Type B pancreatic cell (in vitro differentiated cells): ENCODE results near the gene RAMP1. TPM values are rescaled to one million over a fixed set of nuclear protein-coding genes. Genes with fewer than 3 reads are reported as not detected.

Experiments
- DNase-seq: peaks from one replicate; pipeline ENCODE4 v3.0.0; 2021; ENCODE audit warnings: mixed read lengths; ENCODE audit not compliant: unreplicated experiment; ENCODE audit errors: extremely low spot score
- H3K27ac Mint-ChIP-seq: 2 replicates; pipeline ENCODE4 v1.8.0; 2021; ENCODE audit warnings: mild to moderate bottlenecking, mixed read lengths
- H3K27me3 Mint-ChIP-seq: 2 replicates; pipeline ENCODE4 v1.8.0; 2021; ENCODE audit warnings: mixed read lengths
- H3K36me3 Mint-ChIP-seq: 2 replicates; pipeline ENCODE4 v1.8.0; 2021; ENCODE audit warnings: mixed read lengths
- H3K4me1 Mint-ChIP-seq: one replicate; pipeline ENCODE4 v1.8.0; 2021; ENCODE audit warnings: mixed read lengths; ENCODE audit not compliant: unreplicated experiment
- H3K4me3 Mint-ChIP-seq: 2 replicates; pipeline ENCODE4 v1.8.0; 2021; ENCODE audit warnings: mild to moderate bottlenecking, mixed read lengths
- H3K9me3 Mint-ChIP-seq: 2 replicates; pipeline ENCODE4 v1.8.0; 2021; ENCODE audit warnings: mixed read lengths
- total RNA-seq: library from RNA; stranded (reverse); gene quantifications from 2 replicates; pipeline ENCODE4 v1.2.1, GENCODE V29; 2021; ENCODE audit warnings: low replicate concordance
- TF ChIP-seq, protein P1 (sequence below): fragments of 200-600 bp; sonication (generic); conservative IDR thresholded peaks from 2 replicates; pipeline ENCODE4 v1.5.0; 2021; ENCODE audit warnings: antibody characterized with exemption, mild to moderate bottlenecking

Gene RAMP1
- total RNA-seq, 1 donor from 2014 or later, result 11.3 TPM

DNA sequence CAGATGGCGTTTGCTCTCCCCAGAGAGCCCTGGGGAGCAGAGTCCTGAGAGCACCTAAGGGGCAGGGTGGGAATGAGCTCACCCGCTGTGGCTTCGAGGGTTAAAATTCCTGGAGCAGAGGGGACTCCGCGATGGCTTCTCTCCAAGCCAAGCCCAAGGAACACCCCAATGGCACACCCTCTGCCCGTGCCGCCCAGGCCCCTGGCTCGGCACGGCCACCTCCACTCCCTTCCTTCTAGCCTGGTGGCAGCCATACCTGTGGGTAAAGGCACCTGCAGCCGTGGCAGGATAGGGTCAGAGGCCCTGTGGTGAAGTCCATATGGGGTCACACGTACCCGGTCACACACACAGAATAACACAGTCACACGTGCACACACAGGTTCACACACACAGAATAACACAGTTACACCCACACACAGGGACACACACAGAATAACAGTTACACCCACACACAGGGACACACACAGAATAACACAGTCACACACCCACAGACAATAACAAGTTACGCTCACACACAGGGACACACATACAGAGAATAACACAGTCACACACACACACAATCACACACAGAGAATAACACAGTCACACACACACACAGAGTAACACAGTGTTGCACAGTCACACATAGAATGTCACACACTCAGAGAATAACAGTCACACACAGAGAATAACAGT lies 50.5 kb downstream of the RAMP1 start:
- no peak for DNase-seq
- H3K4me3 Mint-ChIP-seq, result no peak overlapping the region
- H3K27me3 Mint-ChIP-seq, result no peaks in the 10 kb centered on the region
- H3K4me1 Mint-ChIP-seq, result no peaks in the 10 kb centered on the region
- no peak overlapping the region for H3K27ac Mint-ChIP-seq
- TF ChIP-seq, protein P1, sequence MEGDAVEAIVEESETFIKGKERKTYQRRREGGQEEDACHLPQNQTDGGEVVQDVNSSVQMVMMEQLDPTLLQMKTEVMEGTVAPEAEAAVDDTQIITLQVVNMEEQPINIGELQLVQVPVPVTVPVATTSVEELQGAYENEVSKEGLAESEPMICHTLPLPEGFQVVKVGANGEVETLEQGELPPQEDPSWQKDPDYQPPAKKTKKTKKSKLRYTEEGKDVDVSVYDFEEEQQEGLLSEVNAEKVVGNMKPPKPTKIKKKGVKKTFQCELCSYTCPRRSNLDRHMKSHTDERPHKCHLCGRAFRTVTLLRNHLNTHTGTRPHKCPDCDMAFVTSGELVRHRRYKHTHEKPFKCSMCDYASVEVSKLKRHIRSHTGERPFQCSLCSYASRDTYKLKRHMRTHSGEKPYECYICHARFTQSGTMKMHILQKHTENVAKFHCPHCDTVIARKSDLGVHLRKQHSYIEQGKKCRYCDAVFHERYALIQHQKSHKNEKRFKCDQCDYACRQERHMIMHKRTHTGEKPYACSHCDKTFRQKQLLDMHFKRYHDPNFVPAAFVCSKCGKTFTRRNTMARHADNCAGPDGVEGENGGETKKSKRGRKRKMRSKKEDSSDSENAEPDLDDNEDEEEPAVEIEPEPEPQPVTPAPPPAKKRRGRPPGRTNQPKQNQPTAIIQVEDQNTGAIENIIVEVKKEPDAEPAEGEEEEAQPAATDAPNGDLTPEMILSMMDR, result no peak
- H3K9me3 Mint-ChIP-seq, result no peaks in the 10 kb centered on the region
- no peaks in the 10 kb centered on the region for H3K36me3 Mint-ChIP-seq

DNA sequence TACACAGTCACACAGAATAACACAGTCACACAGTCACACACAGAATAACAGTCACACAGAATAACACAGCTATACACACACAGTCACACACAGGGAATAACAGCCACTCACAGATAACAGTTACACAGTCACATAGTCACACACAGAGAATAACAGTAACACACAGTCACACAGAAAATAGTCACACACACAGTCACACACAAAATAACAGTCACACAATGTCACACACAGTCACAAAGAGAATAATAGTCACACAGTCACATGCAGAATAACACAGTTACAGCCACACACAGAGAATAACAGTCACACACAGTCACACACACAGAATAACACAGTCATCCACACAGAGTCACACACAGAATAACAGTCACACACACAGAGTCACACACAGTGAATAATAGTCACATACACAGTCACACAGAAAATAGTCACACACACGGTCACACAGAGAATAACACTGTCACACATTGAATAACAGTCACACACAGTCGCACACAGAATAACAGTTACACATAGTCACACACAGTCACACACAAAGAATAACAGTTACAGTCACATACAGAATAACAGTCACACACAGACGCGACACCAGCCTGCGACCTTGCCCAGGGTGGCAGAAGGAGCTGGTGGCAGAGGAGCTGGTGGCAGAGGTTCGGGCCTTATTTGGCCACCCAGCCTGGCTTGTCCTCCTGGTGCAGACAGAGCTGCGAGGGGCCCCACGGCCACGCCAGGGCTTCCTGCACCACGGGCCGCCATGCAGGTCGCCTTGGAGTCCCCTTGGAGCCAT lies 51.3 kb downstream of the RAMP1 start:
- H3K27ac Mint-ChIP-seq, result no peak overlapping the region

DNA sequence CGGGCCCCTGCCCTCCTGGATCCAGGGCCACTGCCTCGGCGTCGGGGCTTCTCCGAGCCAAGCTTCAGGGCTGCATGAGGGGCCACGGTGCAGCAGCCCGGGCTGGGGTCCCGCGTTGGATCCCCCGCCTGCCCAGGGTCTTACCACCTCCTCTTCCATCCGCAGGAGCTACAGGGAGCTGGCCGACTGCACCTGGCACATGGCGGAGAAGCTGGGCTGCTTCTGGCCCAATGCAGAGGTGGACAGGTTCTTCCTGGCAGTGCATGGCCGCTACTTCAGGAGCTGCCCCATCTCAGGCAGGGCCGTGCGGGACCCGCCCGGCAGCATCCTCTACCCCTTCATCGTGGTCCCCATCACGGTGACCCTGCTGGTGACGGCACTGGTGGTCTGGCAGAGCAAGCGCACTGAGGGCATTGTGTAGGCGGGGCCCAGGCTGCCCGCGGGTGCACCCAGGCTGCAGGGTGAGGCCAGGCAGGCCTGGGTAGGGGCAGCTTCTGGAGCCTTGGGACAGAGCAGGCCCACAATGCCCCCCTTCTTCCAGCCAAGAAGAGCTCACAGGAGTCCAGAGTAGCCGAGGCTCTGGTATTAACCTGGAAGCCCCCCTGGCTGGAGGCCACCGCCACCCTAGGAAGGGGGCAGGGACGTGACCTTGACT lies 52.1 kb downstream of the RAMP1 start:
- H3K27me3 Mint-ChIP-seq, result no peaks in the 10 kb centered on the region
- H3K9me3 Mint-ChIP-seq, result no peaks in the 10 kb centered on the region
- TF ChIP-seq, protein P1, result no peak
- DNase-seq, result no peak
- no peak overlapping the region for H3K4me3 Mint-ChIP-seq
- no peaks in the 10 kb centered on the region for H3K4me1 Mint-ChIP-seq
- no peak overlapping the region for H3K27ac Mint-ChIP-seq
- H3K36me3 Mint-ChIP-seq, result no peaks in the 10 kb centered on the region

More for the DNA sequence above, 51.3 kb downstream of the RAMP1 start:
- TF ChIP-seq, protein P1, result no peak
- H3K4me1 Mint-ChIP-seq, result no peaks in the 10 kb centered on the region
- no peaks in the 10 kb centered on the region for H3K9me3 Mint-ChIP-seq
- no peaks in the 10 kb centered on the region for H3K36me3 Mint-ChIP-seq
- no peaks in the 10 kb centered on the region for H3K27me3 Mint-ChIP-seq
- H3K4me3 Mint-ChIP-seq, result no peak overlapping the region
- DNase-seq, result no peak

DNA sequence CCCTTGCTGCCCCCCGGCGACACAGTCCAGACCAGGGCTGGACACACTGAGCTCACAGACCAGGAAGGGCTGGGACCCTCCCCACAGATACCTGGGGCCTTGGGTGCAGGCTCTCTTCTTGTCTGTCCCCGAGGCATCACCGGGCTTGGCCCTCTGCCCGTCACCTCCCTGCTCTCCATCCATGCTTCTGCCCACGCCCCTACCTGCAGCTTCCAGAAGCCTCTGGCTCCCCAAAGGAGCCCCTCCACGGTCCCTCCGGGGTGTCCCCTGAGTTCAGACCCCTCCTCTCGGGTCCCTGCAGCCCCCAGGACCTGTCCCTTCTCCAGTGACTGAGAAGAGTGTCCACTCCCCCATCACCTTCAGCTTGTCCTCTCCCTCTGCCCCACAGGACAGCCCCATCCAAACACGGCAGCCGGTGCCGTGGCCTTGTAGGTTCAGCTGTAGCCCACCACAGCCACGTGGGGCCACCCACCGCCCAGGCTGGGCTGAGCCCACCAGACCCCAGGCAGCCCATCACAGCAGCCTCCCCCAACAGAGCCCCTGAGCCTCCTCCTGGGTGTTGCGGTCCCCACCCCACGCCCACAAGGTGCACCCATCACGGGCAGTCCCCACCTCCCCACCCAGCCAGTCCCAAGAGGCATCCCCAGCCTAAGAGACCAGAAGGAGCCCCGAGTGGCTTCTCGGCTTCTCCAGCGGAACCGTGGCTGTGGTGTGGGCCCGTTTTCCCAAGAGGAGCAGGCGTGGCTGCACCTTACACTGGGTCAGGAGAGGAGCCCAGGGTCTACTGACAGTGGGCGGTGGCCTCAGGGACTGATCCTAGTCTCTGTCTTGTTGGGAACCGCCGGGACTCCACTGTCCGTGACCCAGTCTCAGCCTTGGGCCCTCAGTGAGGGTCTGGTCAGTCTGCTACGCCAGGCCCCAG lies 53.1 kb downstream of the RAMP1 start:
- H3K27me3 Mint-ChIP-seq, result no peaks in the 10 kb centered on the region
- no peaks in the 10 kb centered on the region for H3K4me1 Mint-ChIP-seq
- no peak for DNase-seq
- H3K9me3 Mint-ChIP-seq, result no peaks in the 10 kb centered on the region
- H3K4me3 Mint-ChIP-seq, result no peak overlapping the region
- H3K27ac Mint-ChIP-seq, result no peak overlapping the region
- TF ChIP-seq, protein P1, result no peak
- H3K36me3 Mint-ChIP-seq, result no peaks in the 10 kb centered on the region

DNA sequence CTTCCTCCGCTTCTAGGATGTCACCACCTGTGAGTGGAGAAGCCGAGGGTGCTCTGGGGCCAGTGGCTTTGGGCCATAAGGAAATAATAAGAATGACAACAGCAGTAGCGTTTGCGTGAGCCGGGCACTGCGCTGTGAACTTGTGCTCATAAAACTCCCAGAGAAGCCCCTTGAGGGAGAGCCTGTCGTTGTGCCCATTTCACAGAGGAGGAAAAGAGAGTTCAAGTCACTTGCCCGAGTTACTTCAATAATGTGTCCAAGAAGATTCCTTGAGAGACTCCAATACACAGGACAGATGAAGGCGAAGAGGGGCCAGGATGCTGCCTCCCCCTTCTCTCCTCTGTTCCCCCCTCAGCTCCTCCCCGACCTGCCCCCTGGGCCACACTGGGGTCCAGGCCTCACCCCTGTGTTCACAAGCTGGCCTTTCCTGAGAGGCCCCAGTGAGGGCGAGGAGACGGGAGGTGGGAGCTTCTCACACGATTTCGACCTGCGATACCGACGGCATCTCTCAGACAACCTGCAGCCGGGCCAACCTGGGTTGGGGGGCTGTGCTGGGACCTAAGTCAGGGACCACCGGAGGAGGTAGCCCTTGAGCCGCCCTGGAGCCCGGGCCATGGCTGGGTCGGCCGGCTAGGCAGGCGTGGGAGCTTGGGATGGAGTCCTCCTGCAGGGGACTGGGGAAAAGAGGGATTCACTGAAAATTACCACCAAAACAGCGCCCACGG lies 53.9 kb downstream of the RAMP1 start:
- Mint-ChIP-seq H3K27me3 (no peaks in the 10 kb centered on the region), H3K4me1 (no peaks in the 10 kb centered on the region), H3K9me3 (no peaks in the 10 kb centered on the region), H3K4me3 (no peak overlapping the region), H3K36me3 (no peaks in the 10 kb centered on the region), H3K27ac (no peak overlapping the region)
- TF ChIP-seq, protein P1, result no peak
- no peak for DNase-seq
